Liver (tissue), 9 donors: Measurements from ENCODE around the gene COL4A3. TPM values are rescaled to one million over a fixed set of nuclear protein-coding genes. Genes with fewer than 3 reads are reported as not detected.

ENCODE experiments used
- DNase-seq: peaks from one replicate; pipeline ENCODE4 v3.0.0-alpha.2; 2017; ENCODE audit warnings: low spot score
- H3K27ac ChIP-seq, 2 donors: one replicate each; pipeline ENCODE4 v1.7.0; 2013; ENCODE audit warnings: inconsistent platforms in 2 of 2, low read length in 2 of 2, control low read depth in 1 of 2, low read depth in 1 of 2, mild to moderate bottlenecking in 1 of 2
- H3K27me3 ChIP-seq, 4 donors: one replicate each; pipeline versions ENCODE4 v1.6.1 to v1.7.0; 2013; ENCODE audit warnings: low read length in 3 of 4, inconsistent platforms in 1 of 4, mild to moderate bottlenecking in 1 of 4, moderate library complexity in 1 of 4; ENCODE audit not compliant: control insufficient read depth in 4 of 4, insufficient read depth in 4 of 4
- H3K36me3 ChIP-seq, 4 donors: one replicate each; pipeline versions ENCODE4 v1.6.1 to v1.7.0; 2013; ENCODE audit warnings: low read length in 3 of 4, mild to moderate bottlenecking in 3 of 4, low read depth in 1 of 4, moderate library complexity in 1 of 4; ENCODE audit not compliant: control insufficient read depth in 4 of 4, insufficient read depth in 3 of 4
- H3K4me1 ChIP-seq, 4 donors: one replicate each; pipeline versions ENCODE4 v1.6.1 to v1.7.0; 2013; ENCODE audit warnings: low read length in 3 of 4, mild to moderate bottlenecking in 3 of 4, moderate library complexity in 1 of 4; ENCODE audit not compliant: control insufficient read depth in 4 of 4, insufficient read depth in 4 of 4
- H3K4me3 ChIP-seq, 3 donors: one replicate each; pipeline versions ENCODE4 v1.6.1 to v1.7.0; 2013; ENCODE audit warnings: low read length in 3 of 3, control low read depth in 1 of 3, low read depth in 1 of 3, mild to moderate bottlenecking in 1 of 3
- H3K9ac ChIP-seq, 2 donors: one replicate each; pipeline ENCODE4 v1.7.0; 2013; ENCODE audit warnings: low read length in 2 of 2, mild to moderate bottlenecking in 2 of 2, moderate library complexity in 2 of 2, control low read depth in 1 of 2, low read depth in 1 of 2
- H3K9me3 ChIP-seq, 4 donors: one replicate each; pipeline versions ENCODE4 v1.6.1 to v1.7.0; 2013; ENCODE audit warnings: low read length in 3 of 4; ENCODE audit not compliant: control insufficient read depth in 4 of 4
- EGR1 ChIP-seq, 2 donors: IDR thresholded peaks; 2 replicates each; pipeline ENCODE4 v1.6.1; 2016 to 2018; ENCODE audit warnings: antibody characterized with exemption in 2 of 2, low read depth in 2 of 2
- FOXA1 ChIP-seq: IDR thresholded peaks from 2 replicates; pipeline ENCODE4 v1.6.1; 2016; ENCODE audit warnings: antibody characterized with exemption
- FOXA2 ChIP-seq: IDR thresholded peaks from 2 replicates; pipeline ENCODE4 v1.6.1; 2016; ENCODE audit warnings: antibody characterized with exemption
- GABPA ChIP-seq, 2 donors: IDR thresholded peaks in 1 of 2; conservative IDR thresholded peaks in 1 of 2; 2 replicates each; pipeline ENCODE4 v1.6.1; 2016; ENCODE audit warnings: antibody characterized with exemption in 2 of 2, mild to moderate bottlenecking in 1 of 2, moderate library complexity in 1 of 2
- HNF4A ChIP-seq, 2 donors: conservative IDR thresholded peaks; 2 replicates each; pipeline ENCODE4 v1.6.1; 2016; ENCODE audit warnings: antibody characterized with exemption in 2 of 2, mild to moderate bottlenecking in 2 of 2
- JUND ChIP-seq, 2 donors: IDR thresholded peaks; 2 replicates each; pipeline ENCODE4 v1.6.1; 2016; ENCODE audit warnings: antibody characterized with exemption in 2 of 2
- NR2F2 ChIP-seq: IDR thresholded peaks from 2 replicates; pipeline ENCODE4 v1.6.1; 2016; ENCODE audit warnings: antibody characterized with exemption
- RAD21 ChIP-seq, 2 donors: IDR thresholded peaks; 2 replicates each; pipeline ENCODE4 v1.6.1; 2016; ENCODE audit warnings: antibody characterized with exemption in 2 of 2, mild to moderate bottlenecking in 2 of 2
- TAF1 ChIP-seq: conservative IDR thresholded peaks from 2 replicates; pipeline ENCODE4 v1.6.1; 2016; ENCODE audit warnings: antibody characterized with exemption, mild to moderate bottlenecking
- YY1 ChIP-seq: IDR thresholded peaks from 2 replicates; pipeline ENCODE4 v1.6.1; 2016; ENCODE audit warnings: antibody characterized with exemption, mild to moderate bottlenecking
- WGBS: extraction: QIAGEN DNeasy Blood & Tissue Kit; methylation state at CpG from one replicate; pipeline ENCODE4 v1.1.7; 2013; 5-methylcytosine and 5-hydroxymethylcytosine counted together
- polyA plus RNA-seq, 2 donors: library from polyadenylated mRNA; stranded (reverse) in 1 of 2; unstranded in 1 of 2; fragments of 200-250 nt in 1 of 2; fragments of >200 nt in 1 of 2; fragmentation: Nextera tagmentation in 1 of 2; extraction: Ambion mirVana in 1 of 2; gene quantifications; one replicate each; pipeline versions ENCODE4 v1.2.1 to v1.2.3, GENCODE V29; 2013 to 2015
- total RNA-seq, 2 donors: library from RNA; depleted of rRNA; stranded (reverse); fragments of >200 nt; gene quantifications; one replicate each; pipeline ENCODE4 v1.2.3, GENCODE V29; 2014
- TF ChIP-seq, protein P1 (sequence below): IDR thresholded peaks from 2 replicates; pipeline ENCODE4 v1.6.1; 2016; ENCODE audit warnings: antibody characterized with exemption
- TF ChIP-seq, protein P2 (sequence below): IDR thresholded peaks from 2 replicates; pipeline ENCODE4 v1.6.1; 2016; ENCODE audit warnings: antibody characterized with exemption, mild to moderate bottlenecking
- TF ChIP-seq, protein P3 (sequence below): IDR thresholded peaks from 2 replicates; pipeline ENCODE4 v1.6.1; 2016; ENCODE audit warnings: antibody characterized with exemption
- TF ChIP-seq, protein P4 (sequence below): fragments of 150-350 bp; IDR thresholded peaks from 2 replicates; pipeline ENCODE4 v1.5.1; 2017; ENCODE audit warnings: improper control_type of control experiment, low read depth, low read length; ENCODE audit not compliant: missing input control
- TF ChIP-seq, protein P5 (sequence below): IDR thresholded peaks from 2 replicates; pipeline ENCODE4 v1.6.1; 2016; ENCODE audit warnings: antibody characterized with exemption
- donor health status: healthy.
- donor health status: healthy.
- donor health status: healthy.
- donor health status: healthy.
- donor health status: healthy.

Gene COL4A3
- total and polyA plus RNA-seq, 4 donors: 0.05 to 2.3 (median 0.35) TPM

DNA sequence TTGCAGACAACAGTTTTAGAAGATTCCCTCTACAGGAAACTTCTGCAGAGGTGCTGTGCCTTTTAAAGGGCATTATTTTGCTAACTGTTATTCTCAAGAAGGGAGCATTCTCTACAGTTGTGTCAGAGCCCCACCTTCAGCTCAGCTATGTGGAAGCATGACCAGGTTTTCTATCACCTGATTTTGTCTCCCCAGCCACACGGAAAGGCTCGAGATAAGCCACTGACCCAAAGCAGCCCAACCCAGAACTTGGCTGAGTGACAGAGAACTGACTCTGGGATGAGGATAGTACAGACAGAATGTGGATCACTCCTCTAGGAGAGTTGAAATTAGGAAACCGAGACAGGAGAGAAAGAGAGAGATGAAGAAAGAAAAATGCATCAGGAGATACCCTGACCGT is 11.1 kb upstream of the COL4A3 start:
- H3K36me3 ChIP-seq: no peaks in the 10 kb centered on the region
- H3K9ac ChIP-seq: no peak overlapping the region
- H3K4me1 ChIP-seq: no peaks in the 10 kb centered on the region
- no peak for DNase-seq
- WGBS: 74% methylated on average over 4 of the region's 4 CpGs
- TF ChIP-seq FOXA2 (no peak), EGR1 (IDR thresholded peaks at IDR 0.05; ENCODE audit: low read depth in 2 of 2) (no peak), YY1 (no peak), HNF4A (conservative IDR thresholded peaks at IDR 0.05) (no peak), GABPA (IDR thresholded peaks at IDR 0.05 in 1 of 2, conservative IDR thresholded peaks at IDR 0.05 in 1 of 2) (no peak), JUND (IDR thresholded peaks at IDR 0.05) (no peak), RAD21 (IDR thresholded peaks at IDR 0.05) (no peak)
- TF ChIP-seq, protein P1, sequence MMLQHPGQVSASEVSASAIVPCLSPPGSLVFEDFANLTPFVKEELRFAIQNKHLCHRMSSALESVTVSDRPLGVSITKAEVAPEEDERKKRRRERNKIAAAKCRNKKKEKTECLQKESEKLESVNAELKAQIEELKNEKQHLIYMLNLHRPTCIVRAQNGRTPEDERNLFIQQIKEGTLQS: no peak
- TF ChIP-seq, protein P2, sequence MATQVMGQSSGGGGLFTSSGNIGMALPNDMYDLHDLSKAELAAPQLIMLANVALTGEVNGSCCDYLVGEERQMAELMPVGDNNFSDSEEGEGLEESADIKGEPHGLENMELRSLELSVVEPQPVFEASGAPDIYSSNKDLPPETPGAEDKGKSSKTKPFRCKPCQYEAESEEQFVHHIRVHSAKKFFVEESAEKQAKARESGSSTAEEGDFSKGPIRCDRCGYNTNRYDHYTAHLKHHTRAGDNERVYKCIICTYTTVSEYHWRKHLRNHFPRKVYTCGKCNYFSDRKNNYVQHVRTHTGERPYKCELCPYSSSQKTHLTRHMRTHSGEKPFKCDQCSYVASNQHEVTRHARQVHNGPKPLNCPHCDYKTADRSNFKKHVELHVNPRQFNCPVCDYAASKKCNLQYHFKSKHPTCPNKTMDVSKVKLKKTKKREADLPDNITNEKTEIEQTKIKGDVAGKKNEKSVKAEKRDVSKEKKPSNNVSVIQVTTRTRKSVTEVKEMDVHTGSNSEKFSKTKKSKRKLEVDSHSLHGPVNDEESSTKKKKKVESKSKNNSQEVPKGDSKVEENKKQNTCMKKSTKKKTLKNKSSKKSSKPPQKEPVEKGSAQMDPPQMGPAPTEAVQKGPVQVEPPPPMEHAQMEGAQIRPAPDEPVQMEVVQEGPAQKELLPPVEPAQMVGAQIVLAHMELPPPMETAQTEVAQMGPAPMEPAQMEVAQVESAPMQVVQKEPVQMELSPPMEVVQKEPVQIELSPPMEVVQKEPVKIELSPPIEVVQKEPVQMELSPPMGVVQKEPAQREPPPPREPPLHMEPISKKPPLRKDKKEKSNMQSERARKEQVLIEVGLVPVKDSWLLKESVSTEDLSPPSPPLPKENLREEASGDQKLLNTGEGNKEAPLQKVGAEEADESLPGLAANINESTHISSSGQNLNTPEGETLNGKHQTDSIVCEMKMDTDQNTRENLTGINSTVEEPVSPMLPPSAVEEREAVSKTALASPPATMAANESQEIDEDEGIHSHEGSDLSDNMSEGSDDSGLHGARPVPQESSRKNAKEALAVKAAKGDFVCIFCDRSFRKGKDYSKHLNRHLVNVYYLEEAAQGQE: no peak
- TF ChIP-seq, protein P3, sequence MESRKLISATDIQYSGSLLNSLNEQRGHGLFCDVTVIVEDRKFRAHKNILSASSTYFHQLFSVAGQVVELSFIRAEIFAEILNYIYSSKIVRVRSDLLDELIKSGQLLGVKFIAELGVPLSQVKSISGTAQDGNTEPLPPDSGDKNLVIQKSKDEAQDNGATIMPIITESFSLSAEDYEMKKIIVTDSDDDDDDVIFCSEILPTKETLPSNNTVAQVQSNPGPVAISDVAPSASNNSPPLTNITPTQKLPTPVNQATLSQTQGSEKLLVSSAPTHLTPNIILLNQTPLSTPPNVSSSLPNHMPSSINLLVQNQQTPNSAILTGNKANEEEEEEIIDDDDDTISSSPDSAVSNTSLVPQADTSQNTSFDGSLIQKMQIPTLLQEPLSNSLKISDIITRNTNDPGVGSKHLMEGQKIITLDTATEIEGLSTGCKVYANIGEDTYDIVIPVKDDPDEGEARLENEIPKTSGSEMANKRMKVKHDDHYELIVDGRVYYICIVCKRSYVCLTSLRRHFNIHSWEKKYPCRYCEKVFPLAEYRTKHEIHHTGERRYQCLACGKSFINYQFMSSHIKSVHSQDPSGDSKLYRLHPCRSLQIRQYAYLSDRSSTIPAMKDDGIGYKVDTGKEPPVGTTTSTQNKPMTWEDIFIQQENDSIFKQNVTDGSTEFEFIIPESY: no peak
- TF ChIP-seq, protein P4, sequence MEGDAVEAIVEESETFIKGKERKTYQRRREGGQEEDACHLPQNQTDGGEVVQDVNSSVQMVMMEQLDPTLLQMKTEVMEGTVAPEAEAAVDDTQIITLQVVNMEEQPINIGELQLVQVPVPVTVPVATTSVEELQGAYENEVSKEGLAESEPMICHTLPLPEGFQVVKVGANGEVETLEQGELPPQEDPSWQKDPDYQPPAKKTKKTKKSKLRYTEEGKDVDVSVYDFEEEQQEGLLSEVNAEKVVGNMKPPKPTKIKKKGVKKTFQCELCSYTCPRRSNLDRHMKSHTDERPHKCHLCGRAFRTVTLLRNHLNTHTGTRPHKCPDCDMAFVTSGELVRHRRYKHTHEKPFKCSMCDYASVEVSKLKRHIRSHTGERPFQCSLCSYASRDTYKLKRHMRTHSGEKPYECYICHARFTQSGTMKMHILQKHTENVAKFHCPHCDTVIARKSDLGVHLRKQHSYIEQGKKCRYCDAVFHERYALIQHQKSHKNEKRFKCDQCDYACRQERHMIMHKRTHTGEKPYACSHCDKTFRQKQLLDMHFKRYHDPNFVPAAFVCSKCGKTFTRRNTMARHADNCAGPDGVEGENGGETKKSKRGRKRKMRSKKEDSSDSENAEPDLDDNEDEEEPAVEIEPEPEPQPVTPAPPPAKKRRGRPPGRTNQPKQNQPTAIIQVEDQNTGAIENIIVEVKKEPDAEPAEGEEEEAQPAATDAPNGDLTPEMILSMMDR: no peak
- TF ChIP-seq, protein P5, sequence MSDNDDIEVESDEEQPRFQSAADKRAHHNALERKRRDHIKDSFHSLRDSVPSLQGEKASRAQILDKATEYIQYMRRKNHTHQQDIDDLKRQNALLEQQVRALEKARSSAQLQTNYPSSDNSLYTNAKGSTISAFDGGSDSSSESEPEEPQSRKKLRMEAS: no peak
- no peaks in the 10 kb centered on the region for H3K27me3 ChIP-seq
- no peak overlapping the region for H3K27ac ChIP-seq
- no peak overlapping the region for H3K4me3 ChIP-seq
- H3K9me3 ChIP-seq: no peaks in the 10 kb centered on the region

DNA sequence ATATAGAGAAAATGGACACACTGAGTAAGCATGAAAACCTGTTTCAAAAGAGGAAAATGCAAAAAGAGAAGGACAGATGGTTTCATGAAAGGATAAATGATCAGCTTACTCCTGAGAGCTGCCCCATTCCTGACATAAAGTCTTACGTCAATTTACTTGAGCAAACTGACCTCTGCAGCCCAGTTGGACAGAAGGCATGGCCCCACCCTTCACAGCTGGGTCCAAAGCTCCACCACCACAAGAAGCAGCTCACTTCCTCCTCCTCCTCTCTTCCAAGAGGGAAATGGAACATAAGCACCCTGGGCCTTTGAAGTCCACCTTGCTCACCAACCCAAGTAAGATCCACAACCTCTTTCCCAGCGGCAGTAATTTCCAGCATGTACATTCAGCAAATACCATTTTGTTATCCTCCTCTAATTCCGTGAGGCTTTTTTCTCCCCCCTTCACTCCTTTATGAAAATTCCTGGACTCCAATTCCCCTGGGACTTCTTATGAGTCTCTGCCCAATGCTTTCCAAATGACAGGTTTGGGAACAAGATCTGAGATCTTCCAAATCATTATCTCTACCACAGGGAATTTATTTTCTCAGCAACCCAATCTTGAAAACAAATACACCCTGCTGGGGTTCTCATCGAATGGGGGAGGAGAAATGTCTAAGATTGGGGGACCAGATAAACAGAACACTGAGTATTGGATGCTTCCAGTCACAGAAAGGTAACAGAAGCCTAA is 10.5 kb upstream of the COL4A3 start:
- Histone ChIP-seq H3K9ac (no peak overlapping the region), H3K4me3 (no peak overlapping the region), H3K4me1 (no peaks in the 10 kb centered on the region), H3K27ac (no peak overlapping the region), H3K36me3 (no peaks in the 10 kb centered on the region), H3K27me3 (no peaks in the 10 kb centered on the region), H3K9me3 (peaks cover 0 to under 1% (median 0%) of the 10 kb centered on the region in 4 donors)
- 58% methylated on average over 4 of the region's 4 CpGs for WGBS
- no peak for DNase-seq
- TF ChIP-seq, protein P3: no peak
- no peak for TF ChIP-seq FOXA1
- no peak for TF ChIP-seq RAD21 (IDR thresholded peaks at IDR 0.05)
- no peak for TF ChIP-seq TAF1
- TF ChIP-seq, protein P2: no peak
- TF ChIP-seq NR2F2: no peak
- TF ChIP-seq, protein P1: no peak
- TF ChIP-seq, protein P5: no peak
